H9 (cell line): Measurements from ENCODE around the gene NEURL4. TPM values are rescaled to one million over a fixed set of nuclear protein-coding genes. Genes with fewer than 3 reads are reported as not detected.

Experiments used
- DNase-seq: peaks from one replicate; pipeline ENCODE4 v3.0.0-alpha.2; 2017
- H2AFZ ChIP-seq: one replicate; pipeline ENCODE4 v1.6.1; 2013; ENCODE audit warnings: mild to moderate bottlenecking, low read length, control low read depth, moderate library complexity
- H2AK5ac ChIP-seq: 2 replicates; pipeline ENCODE4 v1.6.1; 2013; ENCODE audit warnings: low read length, control low read depth, mixed read lengths; ENCODE audit not compliant: insufficient read length
- H2BK120ac ChIP-seq: one replicate; pipeline ENCODE4 v1.6.1; 2013; ENCODE audit warnings: low read depth, mild to moderate bottlenecking, low read length, control low read depth, inconsistent platforms; ENCODE audit not compliant: poor library complexity, severe bottlenecking
- H2BK12ac ChIP-seq: 2 replicates; pipeline ENCODE4 v1.6.1; 2013; ENCODE audit warnings: low read length, control low read depth, mixed read lengths, low read depth; ENCODE audit not compliant: insufficient read length
- H2BK15ac ChIP-seq: 2 replicates; pipeline ENCODE4 v1.6.1; 2013; ENCODE audit warnings: low read depth, low read length, control low read depth
- H2BK20ac ChIP-seq: one replicate; pipeline ENCODE4 v1.6.1; 2013; ENCODE audit warnings: low read depth, mild to moderate bottlenecking, low read length, control low read depth, inconsistent platforms; ENCODE audit not compliant: poor library complexity, severe bottlenecking
- H2BK5ac ChIP-seq: 2 replicates; pipeline ENCODE4 v1.6.1; 2013; ENCODE audit warnings: low read length, control low read depth, mixed read lengths; ENCODE audit not compliant: insufficient read length
- H3K14ac ChIP-seq: 2 replicates; pipeline ENCODE4 v1.6.1; 2013; ENCODE audit warnings: low read length, control low read depth; ENCODE audit not compliant: insufficient read depth
- H3K18ac ChIP-seq: 2 replicates; pipeline ENCODE4 v1.6.1; 2013; ENCODE audit warnings: low read depth, mild to moderate bottlenecking, mixed read lengths, low read length, control low read depth; ENCODE audit not compliant: insufficient read length
- H3K23ac ChIP-seq: 2 replicates; pipeline ENCODE4 v1.6.1; 2013; ENCODE audit warnings: low read length, control low read depth, mixed read lengths, low read depth; ENCODE audit not compliant: insufficient read length
- H3K23me2 ChIP-seq: 2 replicates; pipeline ENCODE4 v1.6.1; 2013; ENCODE audit warnings: low read depth, mild to moderate bottlenecking, mixed read lengths, low read length, control low read depth; ENCODE audit not compliant: insufficient read length, poor library complexity, severe bottlenecking
- H3K27ac ChIP-seq: 2 replicates; pipeline ENCODE4 v1.5.1; 2013; ENCODE audit warnings: low read length, control low read depth, mixed read lengths, low read depth; ENCODE audit not compliant: insufficient read length
- H3K27me3 ChIP-seq: 2 replicates; pipeline ENCODE4 v1.6.1; 2013; ENCODE audit warnings: low read length, control low read depth, inconsistent platforms; ENCODE audit not compliant: insufficient read depth
- H3K4ac ChIP-seq: 2 replicates; pipeline ENCODE4 v1.6.1; 2013; ENCODE audit warnings: low read depth, mild to moderate bottlenecking, control low read depth, inconsistent platforms, low read length, moderate library complexity
- H3K4me1 ChIP-seq: 2 replicates; pipeline ENCODE4 v1.6.1; 2013; ENCODE audit warnings: low read length, control low read depth, inconsistent platforms; ENCODE audit not compliant: insufficient read depth
- H3K4me2 ChIP-seq: 2 replicates; pipeline ENCODE4 v1.6.1; 2013; ENCODE audit warnings: low read length, control low read depth, mixed read lengths; ENCODE audit not compliant: insufficient read length, insufficient read depth
- H3K56ac ChIP-seq: 2 replicates; pipeline ENCODE4 v1.6.1; 2013; ENCODE audit warnings: low read depth, mild to moderate bottlenecking, mixed read lengths, low read length, control low read depth; ENCODE audit not compliant: insufficient read length
- H3K79me1 ChIP-seq: 2 replicates; pipeline ENCODE4 v1.6.1; 2013; ENCODE audit warnings: low read depth, mild to moderate bottlenecking, moderate library complexity, low read length, control low read depth, inconsistent platforms; ENCODE audit not compliant: insufficient read depth, poor library complexity, severe bottlenecking
- H3K79me2 ChIP-seq: 2 replicates; pipeline ENCODE4 v1.6.1; 2013; ENCODE audit warnings: low read length, control low read depth, inconsistent platforms; ENCODE audit not compliant: insufficient read depth
- H3K9ac ChIP-seq: 2 replicates; pipeline ENCODE4 v1.6.1; 2013; ENCODE audit warnings: low read length, control low read depth, mixed read lengths; ENCODE audit not compliant: insufficient read length; ENCODE audit errors: extremely low read depth
- H3K9me3 ChIP-seq: one replicate; pipeline ENCODE4 v1.6.1; 2013; ENCODE audit warnings: low read depth, low read length, inconsistent platforms; ENCODE audit not compliant: control insufficient read depth
- H3T11ph ChIP-seq: one replicate; pipeline ENCODE4 v1.6.1; 2013; ENCODE audit warnings: mild to moderate bottlenecking, low read length, control low read depth, inconsistent platforms
- H4K20me1 ChIP-seq: one replicate; pipeline ENCODE4 v1.6.1; 2013; ENCODE audit not compliant: control insufficient read depth, insufficient read length, insufficient read depth
- H4K5ac ChIP-seq: 2 replicates; pipeline ENCODE4 v1.6.1; 2013; ENCODE audit warnings: low read depth, mild to moderate bottlenecking, mixed read lengths, low read length, control low read depth; ENCODE audit not compliant: insufficient read length
- H4K8ac ChIP-seq: replicated peaks from 2 replicates; pipeline ENCODE4 v1.6.1; 2013; ENCODE audit warnings: low read length, control low read depth, mixed read lengths, low read depth; ENCODE audit not compliant: insufficient read length
- H4K91ac ChIP-seq: 2 replicates; pipeline ENCODE4 v1.6.1; 2013; ENCODE audit warnings: low read depth, mild to moderate bottlenecking, moderate library complexity, mixed read lengths, low read length, control low read depth; ENCODE audit not compliant: insufficient read length
- H3K27ac Mint-ChIP-seq, 3 experiments: 2 replicates in 2 of 3; 3 replicates in 1 of 3; pipeline ENCODE4 v1.8.0; 2020 to 2021; ENCODE audit warnings: mixed read lengths in 3 of 3, mild to moderate bottlenecking in 1 of 3, moderate library complexity in 1 of 3
- H3K27me3 Mint-ChIP-seq: 2 replicates; pipeline ENCODE4 v1.8.0; 2021; ENCODE audit warnings: low read depth, mild to moderate bottlenecking, moderate library complexity, mixed read lengths
- H3K36me3 Mint-ChIP-seq, 3 experiments: 2 replicates in 2 of 3; 3 replicates in 1 of 3; pipeline ENCODE4 v1.8.0; 2020 to 2021; ENCODE audit warnings: low read depth in 3 of 3, mixed read lengths in 3 of 3; ENCODE audit not compliant: insufficient read depth in 1 of 3
- H3K4me1 Mint-ChIP-seq, 2 experiments: 2 replicates each; pipeline ENCODE4 v1.8.0; 2020; ENCODE audit warnings: mixed read lengths in 2 of 2
- H3K4me3 Mint-ChIP-seq, 2 experiments: 2 replicates in 1 of 2; 3 replicates in 1 of 2; pipeline ENCODE4 v1.8.0; 2020 to 2021; ENCODE audit warnings: mild to moderate bottlenecking in 2 of 2, mixed read lengths in 2 of 2, moderate library complexity in 1 of 2
- H3K9me3 Mint-ChIP-seq, 2 experiments: 2 replicates in 1 of 2; 3 replicates in 1 of 2; pipeline ENCODE4 v1.8.0; 2020; ENCODE audit warnings: mild to moderate bottlenecking in 2 of 2, mixed read lengths in 2 of 2, moderate library complexity in 1 of 2
- WGBS: extraction: QIAGEN DNeasy Blood & Tissue Kit; methylation state at CpG from one replicate; pipeline ENCODE4 v1.1.7; 2013; ENCODE audit warnings: missing lambda C conversion rate, low lambda C conversion rate, mixed read lengths; ENCODE audit not compliant: insufficient read length; ENCODE audit errors: extremely low coverage; 5-methylcytosine and 5-hydroxymethylcytosine counted together
- total RNA-seq: library from RNA; stranded (reverse); gene quantifications from 2 replicates; pipeline ENCODE4 v1.2.1, GENCODE V29; 2021
- TF ChIP-seq, protein P1 (sequence below): fragments of 200-600 bp; sonication (generic); conservative IDR thresholded peaks from 3 replicates; pipeline ENCODE4 v1.8.0; 2021; ENCODE audit warnings: antibody characterized with exemption, mild to moderate bottlenecking

Gene NEURL4
- total RNA-seq, 1 experiment from 2014 or later, result 54.8 TPM

DNA sequence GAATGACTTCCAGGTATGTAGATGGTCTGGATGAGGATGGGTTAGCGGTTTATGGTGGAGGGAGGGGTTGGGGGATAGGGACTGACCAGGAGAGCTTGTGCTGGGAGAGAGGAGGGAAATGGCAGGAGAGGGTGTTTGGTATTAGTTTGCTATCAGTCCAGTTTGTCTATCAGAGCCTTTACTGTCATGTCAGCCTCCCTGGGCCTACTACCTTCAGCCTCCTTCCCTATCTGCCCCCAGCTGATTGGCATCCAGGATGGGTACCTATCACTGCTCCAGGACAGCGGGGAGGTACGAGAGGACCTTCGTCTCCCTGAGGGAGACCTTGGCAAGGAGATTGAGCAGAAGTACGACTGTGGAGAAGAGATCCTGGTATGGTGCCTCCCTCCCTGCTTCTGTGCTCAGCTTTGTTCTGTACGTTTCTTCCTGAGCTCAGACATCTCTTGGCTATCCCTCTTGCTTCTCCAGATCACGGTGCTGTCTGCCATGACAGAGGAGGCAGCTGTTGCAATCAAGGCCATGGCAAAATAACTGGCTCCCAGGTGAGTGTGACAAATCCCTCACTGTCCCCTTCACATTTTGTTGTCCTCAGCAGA lies 17.9 kb downstream of the NEURL4 start:
- H3K4me3 Mint-ChIP-seq, result no peak overlapping the region; a peak in 1 of 5 replicates
- H3K4me1 Mint-ChIP-seq, result peaks cover 39 to 41% of the 10 kb centered on the region in 2 experiments

More for the DNA sequence above, 17.9 kb downstream of the NEURL4 start:
- Histone ChIP-seq H4K8ac (no peak overlapping the region), H2BK120ac (no peak overlapping the region), H2AFZ (no peak overlapping the region), H2BK12ac (no peak overlapping the region), H3K4ac (no peak overlapping the region), H3K14ac (no peak overlapping the region), H3K27me3 (no peaks in the 10 kb centered on the region), H3K23ac (no peak overlapping the region), H3K23me2 (peaks cover 19% of the 10 kb centered on the region), H3K79me1 (no peaks in the 10 kb centered on the region), H3K4me2 (no peak overlapping the region), H4K91ac (no peak overlapping the region), H2BK20ac (no peak overlapping the region), H2AK5ac (no peak overlapping the region), H3K9me3 (no peaks in the 10 kb centered on the region), H3K27ac (no peak overlapping the region), H3K9ac (no peak overlapping the region), H2BK5ac (no peak overlapping the region), H4K5ac (no peak overlapping the region), H3T11ph (no peak overlapping the region), H3K79me2 (peaks cover 21% of the 10 kb centered on the region), H3K56ac (no peak overlapping the region), H3K4me1 (peaks cover 2% of the 10 kb centered on the region; the same call in 1 of the 2 replicates), H4K20me1 (no peaks in the 10 kb centered on the region), H2BK15ac (no peak overlapping the region), H3K18ac (no peak overlapping the region)
- Mint-ChIP-seq H3K36me3 (peaks cover 47 to 65% (median 57%) of the 10 kb centered on the region in 3 experiments), H3K27me3 (no peaks in the 10 kb centered on the region; the same call in none of the 2 replicates), H3K9me3 (peaks cover 0 to 3% of the 10 kb centered on the region in 2 experiments; a peak in 1 of 5 replicates), H3K27ac (peak overlapping the region in 2 of 3 experiments; percentile 52 to 57; a peak in 3 of 7 replicates)
- no CpG with 5 or more reads among the region's 7 CpGs for WGBS
- no peak for DNase-seq
- TF ChIP-seq, protein P1, sequence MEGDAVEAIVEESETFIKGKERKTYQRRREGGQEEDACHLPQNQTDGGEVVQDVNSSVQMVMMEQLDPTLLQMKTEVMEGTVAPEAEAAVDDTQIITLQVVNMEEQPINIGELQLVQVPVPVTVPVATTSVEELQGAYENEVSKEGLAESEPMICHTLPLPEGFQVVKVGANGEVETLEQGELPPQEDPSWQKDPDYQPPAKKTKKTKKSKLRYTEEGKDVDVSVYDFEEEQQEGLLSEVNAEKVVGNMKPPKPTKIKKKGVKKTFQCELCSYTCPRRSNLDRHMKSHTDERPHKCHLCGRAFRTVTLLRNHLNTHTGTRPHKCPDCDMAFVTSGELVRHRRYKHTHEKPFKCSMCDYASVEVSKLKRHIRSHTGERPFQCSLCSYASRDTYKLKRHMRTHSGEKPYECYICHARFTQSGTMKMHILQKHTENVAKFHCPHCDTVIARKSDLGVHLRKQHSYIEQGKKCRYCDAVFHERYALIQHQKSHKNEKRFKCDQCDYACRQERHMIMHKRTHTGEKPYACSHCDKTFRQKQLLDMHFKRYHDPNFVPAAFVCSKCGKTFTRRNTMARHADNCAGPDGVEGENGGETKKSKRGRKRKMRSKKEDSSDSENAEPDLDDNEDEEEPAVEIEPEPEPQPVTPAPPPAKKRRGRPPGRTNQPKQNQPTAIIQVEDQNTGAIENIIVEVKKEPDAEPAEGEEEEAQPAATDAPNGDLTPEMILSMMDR, result no peak
